Gastrocnemius medialis (tissue), 4 donors: ENCODE results near the gene CEP72. TPM values are rescaled to one million over a fixed set of nuclear protein-coding genes. Genes with fewer than 3 reads are reported as not detected.

Experiments used
- ATAC-seq, 2 donors: fragments of 150-250 bp; one replicate each; pipeline ENCODE4 v1.9.1; 2016
- DNase-seq, 2 donors: peaks; one replicate each; pipeline ENCODE4 v3.0.0-alpha.2; 2019
- H3K27ac ChIP-seq, 4 donors: fragments of 200-600 bp; sonication (generic); 1 replicate in 1 of 4; 2 replicates in 3 of 4; pipeline ENCODE4 v1.5.1; 2016 to 2018; ENCODE audit warnings: mild to moderate bottlenecking in 2 of 4, moderate library complexity in 1 of 4
- H3K27me3 ChIP-seq, 3 donors: fragments of 200-600 bp; sonication (generic) in 2 of 3; 1 replicate in 1 of 3; 2 replicates in 2 of 3; pipeline versions ENCODE4 v1.5.1 to v1.6.0; 2016 to 2019; ENCODE audit warnings: mild to moderate bottlenecking in 1 of 3, moderate library complexity in 1 of 3
- H3K36me3 ChIP-seq, 2 donors: fragments of 200-600 bp; sonication (generic) in 1 of 2; one replicate each; pipeline ENCODE4 v1.5.1; 2017 to 2018
- H3K4me1 ChIP-seq, 2 donors: fragments of 200-600 bp; sonication (generic) in 1 of 2; one replicate each; pipeline ENCODE4 v1.5.1; 2016 to 2017; ENCODE audit warnings: mild to moderate bottlenecking in 2 of 2
- H3K4me3 ChIP-seq, 4 donors: fragments of 200-600 bp; sonication (generic) in 3 of 4; 1 replicate in 1 of 4; 2 replicates in 3 of 4; pipeline ENCODE4 v1.5.1; 2016 to 2019; ENCODE audit warnings: mild to moderate bottlenecking in 2 of 4
- H3K9me3 ChIP-seq, 3 donors: fragments of 200-600 bp; sonication (generic) in 2 of 3; 1 replicate in 1 of 3; 2 replicates in 2 of 3; pipeline ENCODE4 v1.5.1; 2016 to 2019
- CTCF ChIP-seq, 5 experiments: fragments of 450-650 bp in 3 of 5; fragments of 200-600 bp in 2 of 5; sonication (generic) in 2 of 5; IDR thresholded peaks in 4 of 5; conservative IDR thresholded peaks in 1 of 5; 1 replicate in 4 of 5; 2 replicates in 1 of 5; pipeline ENCODE4 v1.5.1; 2016 to 2019; ENCODE audit warnings: antibody characterized with exemption in 5 of 5, mild to moderate bottlenecking in 3 of 5, moderate library complexity in 3 of 5
- POLR2A ChIP-seq, 2 donors: fragments of 450-650 bp; IDR thresholded peaks; one replicate each; pipeline ENCODE4 v1.6.1; 2017; ENCODE audit warnings: antibody characterized with exemption in 2 of 2, mild to moderate bottlenecking in 2 of 2, moderate library complexity in 2 of 2
- in situ Hi-C, 4 donors: fragments of 200-750 bp; cut with MboI; loops; one replicate each; pipeline versions ENCODE4 v1.15.0 to v1.8.0; 2017; ENCODE audit warnings: low sequenced_read_pairs in 4 of 4
- intact Hi-C: fragments of 100-400 bp; cut with DNase I; formaldehyde crosslinking; loops from one replicate; pipeline ENCODE4 v1.15.1; 2023; ENCODE audit warnings: low total_unique reads
- total RNA-seq, 4 donors: library from RNA; depleted of rRNA; stranded (reverse); fragments of >200 nt; gene quantifications; one replicate each; pipeline versions ENCODE4 v1.1.0 to v1.2.3, GENCODE V29; 2016

The CEP72 gene
- total RNA-seq, 4 donors from 2014 or later, result 0.36 to 0.56 (median 0.40) TPM; not detected in 1

GRCh38 chr5:595285-595875 is 16.8 kb upstream of the CEP72 start:
- H3K4me3 ChIP-seq, result no peak overlapping the region
- H3K27me3 ChIP-seq, result peaks cover 3 to 28% (median 22%) of the 10 kb centered on the region in 3 donors
- ATAC-seq (no peak), DNase-seq (no peak)
- H3K9me3 ChIP-seq, result no peaks in the 10 kb centered on the region
- H3K4me1 ChIP-seq, result no peaks in the 10 kb centered on the region
- intact Hi-C loops (no loop called here), in situ Hi-C loops (no loop called here)
- H3K36me3 ChIP-seq, result no peaks in the 10 kb centered on the region
- no peak overlapping the region for H3K27ac ChIP-seq
- TF ChIP-seq CTCF (IDR thresholded peaks at IDR 0.05 in 4 of 5, conservative IDR thresholded peaks at IDR 0.05 in 1 of 5) (no peak), POLR2A (IDR thresholded peaks at IDR 0.05) (no peak)

- in situ Hi-C loops, result no loop called here
- Histone ChIP-seq H3K27ac (no peak overlapping the region), H3K27me3 (peaks cover 12 to 22% (median 19%) of the 10 kb centered on the region in 3 donors), H3K4me1 (no peaks in the 10 kb centered on the region), H3K4me3 (no peak overlapping the region), H3K36me3 (no peaks in the 10 kb centered on the region), H3K9me3 (no peaks in the 10 kb centered on the region)
- TF ChIP-seq CTCF (IDR thresholded peaks at IDR 0.05 in 4 of 5, conservative IDR thresholded peaks at IDR 0.05 in 1 of 5) (no peak), POLR2A (IDR thresholded peaks at IDR 0.05) (no peak)
- intact Hi-C loops, result no loop called here
- no peak for ATAC-seq
- DNase-seq, result no peak
Measured at GRCh38 chr5:597871-598563, 14.1 kb upstream of the CEP72 start.

- TF ChIP-seq CTCF (IDR thresholded peaks at IDR 0.05 in 4 of 5, conservative IDR thresholded peaks at IDR 0.05 in 1 of 5) (no peak), POLR2A (IDR thresholded peaks at IDR 0.05) (no peak)
- no peak overlapping the region for H3K27ac ChIP-seq
- intact Hi-C loops, result no loop called here
- no peak overlapping the region for H3K4me3 ChIP-seq
- H3K27me3 ChIP-seq, result peaks cover 12 to 19% (median 18%) of the 10 kb centered on the region in 3 donors
- H3K9me3 ChIP-seq, result no peaks in the 10 kb centered on the region
- no peak for ATAC-seq
- DNase-seq, result no peak
- in situ Hi-C loops, result no loop called here
- H3K4me1 ChIP-seq, result no peaks in the 10 kb centered on the region
- no peaks in the 10 kb centered on the region for H3K36me3 ChIP-seq
Measured at GRCh38 chr5:598564-598890, 13.6 kb upstream of the CEP72 start.

GRCh38 chr5:600886-601541 is 11.1 kb upstream of the CEP72 start:
- Histone ChIP-seq H3K4me3 (no peak overlapping the region), H3K4me1 (no peaks in the 10 kb centered on the region), H3K9me3 (no peaks in the 10 kb centered on the region), H3K27ac (no peak overlapping the region), H3K27me3 (peaks cover 7 to 18% (median 17%) of the 10 kb centered on the region in 3 donors), H3K36me3 (no peaks in the 10 kb centered on the region)
- in situ Hi-C loops, result no loop called here
- TF ChIP-seq POLR2A (IDR thresholded peaks at IDR 0.05) (no peak), CTCF (IDR thresholded peaks at IDR 0.05 in 4 of 5, conservative IDR thresholded peaks at IDR 0.05 in 1 of 5) (no peak)
- DNase-seq, result no peak
- intact Hi-C loops, result no loop called here
- ATAC-seq, result no peak
